Tibial artery (tissue), 4 donors: ENCODE data around the gene JPH4.

Experiments
- DNase-seq, 2 donors: peaks; one replicate each; pipeline ENCODE4 v3.0.0-alpha.2; 2019
- H3K27ac ChIP-seq, 2 donors: fragments of 200-600 bp; sonication (generic) in 1 of 2; 1 replicate in 1 of 2; 2 replicates in 1 of 2; pipeline ENCODE4 v1.5.1; 2018 to 2019; ENCODE audit warnings: mild to moderate bottlenecking in 1 of 2
- H3K27me3 ChIP-seq, 2 donors: fragments of 200-600 bp; sonication (generic) in 1 of 2; one replicate each; pipeline versions ENCODE4 v1.5.1 to v1.6.0; 2016 to 2019
- H3K36me3 ChIP-seq, 3 donors: fragments of 200-600 bp; sonication (generic) in 2 of 3; one replicate each; pipeline ENCODE4 v1.5.1; 2016 to 2019; ENCODE audit warnings: mild to moderate bottlenecking in 2 of 3
- H3K4me1 ChIP-seq, 4 donors: fragments of 200-600 bp; sonication (generic) in 2 of 4; 1 replicate in 3 of 4; 2 replicates in 1 of 4; pipeline ENCODE4 v1.5.1; 2016 to 2019
- H3K4me3 ChIP-seq, 2 donors: fragments of 200-600 bp; sonication (generic) in 1 of 2; 1 replicate in 1 of 2; 2 replicates in 1 of 2; pipeline ENCODE4 v1.5.1; 2018 to 2019; ENCODE audit warnings: mild to moderate bottlenecking in 2 of 2
- H3K9me3 ChIP-seq, 3 donors: fragments of 200-600 bp; sonication (generic) in 1 of 3; one replicate each; pipeline ENCODE4 v1.5.1; 2016 to 2019
- CTCF ChIP-seq, 2 experiments: fragments of 200-600 bp in 1 of 2; fragments of 450-650 bp in 1 of 2; IDR thresholded peaks; one replicate each; pipeline ENCODE4 v1.5.1; 2017 to 2019; ENCODE audit warnings: antibody characterized with exemption in 2 of 2, mild to moderate bottlenecking in 1 of 2, moderate library complexity in 1 of 2
- intact Hi-C: fragments of 100-400 bp; cut with DNase I; formaldehyde crosslinking; loops from one replicate; pipeline ENCODE4 v1.15.0; 2023; ENCODE audit warnings: low total_unique reads

Gene JPH4

DNA sequence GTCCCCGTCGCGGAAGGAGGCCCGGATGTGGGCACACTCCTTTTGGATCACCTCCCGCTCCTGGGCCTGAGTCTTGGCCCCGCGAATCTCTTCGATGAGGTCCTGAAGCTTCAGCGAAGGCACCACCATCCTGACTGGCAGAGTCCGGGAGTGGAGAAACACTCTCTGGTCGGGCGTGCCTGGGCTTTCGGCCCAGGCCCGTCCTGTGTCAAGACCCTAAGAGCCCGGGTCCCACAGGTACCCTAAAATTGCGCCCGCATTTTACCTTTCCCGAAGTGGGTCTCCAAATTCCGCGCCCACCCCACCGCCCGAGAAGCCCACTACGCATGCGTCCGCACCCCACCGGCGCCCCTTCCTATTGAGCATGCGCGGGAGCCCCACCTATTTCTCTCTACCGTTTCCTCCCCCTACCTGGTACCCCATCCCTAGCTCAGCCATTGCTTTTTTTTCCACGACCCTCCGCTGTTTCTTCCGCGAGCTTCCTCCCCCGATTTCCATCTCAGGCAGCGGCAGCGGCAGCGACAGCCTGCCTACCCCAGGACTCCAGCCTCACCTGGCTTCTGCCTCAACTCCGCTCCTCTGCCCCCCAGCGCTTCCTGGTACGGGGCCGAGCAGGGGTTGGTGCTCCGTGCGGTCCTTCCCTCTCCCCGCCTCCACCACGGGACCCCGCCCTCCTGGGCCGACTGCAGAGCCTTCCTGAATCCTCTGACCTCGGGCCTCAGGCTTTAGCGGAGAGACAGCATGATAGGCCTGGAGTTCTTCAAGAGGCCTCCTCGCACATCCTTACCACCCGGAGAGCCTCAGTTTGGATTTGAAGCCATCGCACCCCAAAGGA lies 11.2 kb downstream of the JPH4 start, which contains the start of gene AP1G2:
Gene AP1G2 (minus strand): TSS at position 606 of the 835 bp plus-strand sequence. CDS start 477 bp downstream, at position 129.
- Histone ChIP-seq H3K27ac (peak within 1 kb of the TSS; percentile 14 to 33), H3K4me1 (peaks cover 0 to 19% (median 7%) of the 10 kb centered on the region in 4 donors), H3K36me3 (peaks cover 0 to 32% (median 0%) of the 10 kb centered on the region in 3 donors), H3K9me3 (no peaks in the 10 kb centered on the region), H3K27me3 (peaks cover 0 to 28% of the 10 kb centered on the region in 2 donors), H3K4me3 (peak within 1 kb of the TSS; percentile 51 to 55)
- intact Hi-C loops = no loop called here
- no peak for TF ChIP-seq CTCF (IDR thresholded peaks at IDR 0.05)
- DNase-seq = peak; percentile 81 to 86

DNA sequence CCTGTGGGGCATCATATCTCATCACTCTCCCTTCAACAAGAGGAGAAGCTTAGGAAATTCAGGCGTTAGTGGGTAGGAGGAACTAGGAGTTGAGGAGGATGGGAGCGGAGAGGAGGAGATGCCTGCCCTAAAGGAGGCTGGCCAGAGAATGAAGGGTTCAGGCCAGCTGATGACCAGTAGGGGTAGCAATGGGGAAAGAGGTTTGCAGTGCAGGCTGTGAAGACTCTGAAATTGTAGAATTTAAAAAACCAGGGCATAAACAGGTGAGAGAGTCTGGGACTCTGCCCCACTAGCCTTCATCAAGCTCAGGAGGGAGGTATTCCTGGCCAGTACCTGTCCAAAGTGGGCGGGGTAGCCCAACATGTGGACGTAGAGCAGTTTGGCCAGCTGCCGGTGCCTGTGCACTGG lies 11.8 kb downstream of the JPH4 start:
- DNase-seq = no peak
- Histone ChIP-seq H3K4me3 (peak overlapping the region; percentile 51 to 55), H3K27ac (peak overlapping the region; percentile 14 to 33), H3K36me3 (peaks cover 0 to 36% (median 0%) of the 10 kb centered on the region in 3 donors), H3K27me3 (peaks cover 0 to 21% of the 10 kb centered on the region in 2 donors), H3K4me1 (peaks cover 0 to 19% (median 7%) of the 10 kb centered on the region in 4 donors), H3K9me3 (no peaks in the 10 kb centered on the region)
- no peak for TF ChIP-seq CTCF (IDR thresholded peaks at IDR 0.05)
- intact Hi-C loops = no loop called here

DNA sequence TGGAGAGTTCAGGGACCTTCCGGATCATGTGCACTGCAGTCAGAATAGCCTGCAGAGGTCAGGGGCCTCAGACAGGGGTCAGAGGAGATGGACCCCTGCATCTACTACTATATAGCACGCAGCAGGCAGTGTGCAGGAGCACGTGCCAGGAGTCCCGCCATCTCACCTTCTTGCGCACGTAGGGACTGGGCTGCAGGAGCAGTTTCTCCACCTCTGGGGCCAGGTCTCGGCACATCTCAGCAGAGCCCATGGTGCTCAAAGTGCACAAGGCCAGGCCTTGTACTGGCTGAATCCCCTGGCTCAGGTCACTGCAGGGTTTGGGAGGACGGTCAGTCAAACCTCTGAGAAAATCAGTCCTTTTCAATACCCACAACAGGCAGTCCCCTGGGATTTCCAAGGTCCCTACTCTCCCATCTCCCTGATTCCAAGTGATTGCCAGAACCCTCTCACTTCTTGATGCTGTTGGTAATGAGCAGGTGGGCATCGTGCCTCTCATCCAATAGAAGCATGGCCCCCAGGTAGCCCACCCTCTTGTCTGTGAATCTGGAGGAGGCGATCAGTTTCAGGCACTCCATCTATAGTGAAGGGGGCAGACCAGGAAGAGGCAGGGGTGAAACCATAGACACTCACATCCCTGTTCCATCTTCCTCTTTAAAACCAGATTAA lies 12.3 kb downstream of the JPH4 start:
- H3K4me1 ChIP-seq = peaks cover 0 to 19% (median 7%) of the 10 kb centered on the region in 4 donors
- intact Hi-C loops = no loop called here
- H3K27me3 ChIP-seq = peaks cover 0 to 16% of the 10 kb centered on the region in 2 donors
- no peak for TF ChIP-seq CTCF (IDR thresholded peaks at IDR 0.05)
- no peak overlapping the region for H3K27ac ChIP-seq
- no peak overlapping the region for H3K4me3 ChIP-seq
- DNase-seq = no peak
- H3K9me3 ChIP-seq = no peaks in the 10 kb centered on the region
- peaks cover 0 to 42% (median 0%) of the 10 kb centered on the region in 3 donors for H3K36me3 ChIP-seq

GRCh38 chr14:23565626-23566025 lies 13.0 kb downstream of the JPH4 start:
- peaks cover 0 to 10% of the 10 kb centered on the region in 2 donors for H3K27me3 ChIP-seq
- TF ChIP-seq CTCF (IDR thresholded peaks at IDR 0.05) = no peak
- no peaks in the 10 kb centered on the region for H3K9me3 ChIP-seq
- no peak overlapping the region for H3K27ac ChIP-seq
- H3K4me3 ChIP-seq = no peak overlapping the region
- intact Hi-C loops = no loop called here
- peaks cover 0 to 19% (median 7%) of the 10 kb centered on the region in 4 donors for H3K4me1 ChIP-seq
- H3K36me3 ChIP-seq = peaks cover 0 to 45% (median 0%) of the 10 kb centered on the region in 3 donors
- no peak for DNase-seq

DNA sequence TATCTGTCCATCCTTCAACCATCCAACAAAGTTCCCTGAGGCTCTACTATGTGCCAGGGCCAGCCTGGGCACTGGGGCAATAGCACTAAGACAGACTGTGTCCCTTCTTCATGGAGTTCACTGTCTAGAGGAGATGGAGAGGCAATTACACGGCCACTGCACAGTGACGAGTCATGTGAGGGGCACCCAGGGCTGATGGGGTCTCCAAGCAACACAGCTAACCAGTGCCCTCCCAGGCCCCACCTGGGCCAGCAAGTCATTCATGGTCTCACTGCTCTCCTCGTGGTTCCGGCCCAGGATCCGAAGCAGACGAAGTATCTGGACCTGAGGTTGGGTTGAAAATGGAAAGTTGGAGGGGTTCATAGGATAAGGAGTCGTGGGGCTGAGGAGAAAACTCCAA lies 13.7 kb downstream of the JPH4 start:
- intact Hi-C loops = no loop called here
- no peak for TF ChIP-seq CTCF (IDR thresholded peaks at IDR 0.05)
- DNase-seq = no peak
- Histone ChIP-seq H3K27ac (no peak overlapping the region), H3K4me1 (peaks cover 0 to 19% (median 7%) of the 10 kb centered on the region in 4 donors), H3K36me3 (peaks cover 0 to 51% (median 0%) of the 10 kb centered on the region in 3 donors), H3K9me3 (no peaks in the 10 kb centered on the region), H3K27me3 (peaks cover 0 to 9% of the 10 kb centered on the region in 2 donors), H3K4me3 (no peak overlapping the region)
